ENCODE results near the gene GTPBP2. TPM values are rescaled to one million over a fixed set of nuclear protein-coding genes. Genes with fewer than 3 reads are reported as not detected.

Gene GTPBP2
- total and polyA plus RNA-seq, 10 donors = 29.6 to 100 (median 59.9) TPM

DNA sequence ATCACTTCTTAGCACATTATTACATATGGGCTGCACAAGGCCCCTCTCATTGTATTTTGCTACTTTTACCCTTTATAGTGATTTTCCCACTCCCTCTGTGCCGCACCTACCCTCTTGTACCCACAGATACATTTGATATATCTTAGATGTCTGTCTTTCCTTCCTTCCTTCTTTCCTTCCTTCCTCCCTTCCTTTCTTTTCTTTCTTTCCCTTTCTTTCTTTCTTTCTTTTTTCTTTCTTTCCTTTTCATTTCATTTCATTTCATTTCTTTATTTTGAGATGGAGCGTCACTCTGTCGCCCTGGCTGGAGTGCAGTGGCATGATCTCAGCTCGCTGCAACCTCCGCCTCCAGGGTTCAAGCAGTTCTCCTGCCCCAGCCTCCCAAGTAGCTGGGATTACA, 40.9 kb downstream of the GTPBP2 start:
- intact Hi-C loops (cut with DNase I; ENCODE audit: low total_unique reads) = no loop called here
- H3K36me3 ChIP-seq = peaks cover 3 to 100% (median 65%) of the 10 kb centered on the region in 6 donors
- 97 to 99% (median 98%) methylated on average over 5 of the region's 5 CpGs for WGBS, 5 donors

DNA sequence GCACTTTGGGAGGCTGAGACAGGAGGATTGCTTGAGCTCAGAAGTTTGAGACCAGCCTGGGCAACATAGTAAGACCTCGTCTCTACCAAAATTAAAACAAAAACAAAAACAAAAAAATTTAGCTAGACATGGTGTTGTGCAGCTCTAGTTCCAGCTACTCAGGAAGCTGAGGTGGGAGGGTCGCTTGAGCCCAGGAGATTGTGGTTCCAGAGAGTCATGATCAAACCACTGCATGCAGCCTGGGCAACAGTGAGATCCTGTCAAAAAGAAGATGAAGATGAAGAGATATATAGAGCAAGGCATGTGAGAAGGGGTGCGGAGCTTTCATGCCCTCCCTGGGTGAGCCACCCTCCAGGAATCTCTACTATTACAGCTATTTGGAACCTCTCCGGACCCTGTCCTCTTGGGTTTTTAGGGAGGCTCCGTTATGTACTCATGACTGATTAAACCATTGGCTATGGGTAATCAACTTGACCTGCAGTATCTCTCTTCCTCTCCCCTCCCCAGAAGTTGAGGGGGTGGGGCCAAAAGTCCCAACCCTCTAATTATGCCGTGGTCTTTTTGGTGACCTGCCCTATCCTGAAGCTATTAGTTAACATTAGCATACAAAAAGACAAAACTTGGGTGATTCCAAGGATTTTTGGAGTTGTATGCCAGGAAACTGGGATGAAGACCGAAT, 44.0 kb downstream of the GTPBP2 start:
- intact Hi-C loops (cut with DNase I; ENCODE audit: low total_unique reads) = no loop called here
- WGBS, 5 donors = 78 to 85% (median 82%) methylated on average over 7 of the region's 7 CpGs
- H3K36me3 ChIP-seq = peaks cover 3 to 82% (median 55%) of the 10 kb centered on the region in 6 donors

More for the DNA sequence above, 40.9 kb downstream of the GTPBP2 start:
- Histone ChIP-seq H3K27ac (no peak overlapping the region), H3K27me3 (replicated peaks in 1 of 7) (no peaks in the 10 kb centered on the region), H3K4me1 (peaks cover 0 to 6% (median 0%) of the 10 kb centered on the region in 6 donors), H3K4me3 (no peak overlapping the region), H3K9me3 (no peaks in the 10 kb centered on the region)
- DNase-seq = no peak
- TF ChIP-seq, protein P1, sequence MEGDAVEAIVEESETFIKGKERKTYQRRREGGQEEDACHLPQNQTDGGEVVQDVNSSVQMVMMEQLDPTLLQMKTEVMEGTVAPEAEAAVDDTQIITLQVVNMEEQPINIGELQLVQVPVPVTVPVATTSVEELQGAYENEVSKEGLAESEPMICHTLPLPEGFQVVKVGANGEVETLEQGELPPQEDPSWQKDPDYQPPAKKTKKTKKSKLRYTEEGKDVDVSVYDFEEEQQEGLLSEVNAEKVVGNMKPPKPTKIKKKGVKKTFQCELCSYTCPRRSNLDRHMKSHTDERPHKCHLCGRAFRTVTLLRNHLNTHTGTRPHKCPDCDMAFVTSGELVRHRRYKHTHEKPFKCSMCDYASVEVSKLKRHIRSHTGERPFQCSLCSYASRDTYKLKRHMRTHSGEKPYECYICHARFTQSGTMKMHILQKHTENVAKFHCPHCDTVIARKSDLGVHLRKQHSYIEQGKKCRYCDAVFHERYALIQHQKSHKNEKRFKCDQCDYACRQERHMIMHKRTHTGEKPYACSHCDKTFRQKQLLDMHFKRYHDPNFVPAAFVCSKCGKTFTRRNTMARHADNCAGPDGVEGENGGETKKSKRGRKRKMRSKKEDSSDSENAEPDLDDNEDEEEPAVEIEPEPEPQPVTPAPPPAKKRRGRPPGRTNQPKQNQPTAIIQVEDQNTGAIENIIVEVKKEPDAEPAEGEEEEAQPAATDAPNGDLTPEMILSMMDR (IDR thresholded peaks at IDR 0.05 in 8 of 11, conservative IDR thresholded peaks at IDR 0.05 in 3 of 11) = no peak
- TF ChIP-seq POLR2AphosphoS5 (IDR thresholded peaks at IDR 0.05) (no peak), POLR2A (IDR thresholded peaks at IDR 0.05) (no peak)

DNA sequence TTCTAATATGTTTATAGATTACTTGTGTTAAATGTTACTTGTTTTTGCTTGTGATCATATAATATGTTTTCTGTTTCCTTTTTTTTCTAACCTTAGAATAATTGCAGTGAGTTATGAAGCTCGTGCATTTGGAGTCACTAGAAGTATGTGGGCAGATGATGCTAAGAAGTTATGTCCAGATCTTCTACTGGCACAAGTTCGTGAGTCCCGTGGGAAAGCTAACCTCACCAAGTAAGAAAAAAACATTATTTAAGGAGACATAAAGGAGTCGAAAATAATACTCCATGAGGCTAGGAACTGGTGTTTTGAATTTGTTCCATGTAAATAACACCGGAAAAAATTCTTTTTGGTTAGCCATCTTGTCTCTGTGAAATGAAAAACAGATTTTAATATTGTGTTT, 46.2 kb downstream of the GTPBP2 start:
- intact Hi-C loops (cut with DNase I; ENCODE audit: low total_unique reads) = no loop called here
- 84 to 94% (median 90%) methylated on average over 5 of the region's 5 CpGs for WGBS, 5 donors
- H3K27ac ChIP-seq = no peak overlapping the region
- peaks cover 7 to 24% (median 14%) of the 10 kb centered on the region in 6 donors for H3K4me1 ChIP-seq
- DNase-seq = no peak
- no peaks in the 10 kb centered on the region for H3K9me3 ChIP-seq
- H3K36me3 ChIP-seq = peaks cover 3 to 64% (median 38%) of the 10 kb centered on the region in 6 donors
- TF ChIP-seq, protein P1 (IDR thresholded peaks at IDR 0.05 in 8 of 11, conservative IDR thresholded peaks at IDR 0.05 in 3 of 11) = no peak
- TF ChIP-seq POLR2AphosphoS5 (IDR thresholded peaks at IDR 0.05) = no peak
- TF ChIP-seq POLR2A (IDR thresholded peaks at IDR 0.05) = no peak
- H3K27me3 ChIP-seq (replicated peaks in 1 of 7) = no peaks in the 10 kb centered on the region
- no peak overlapping the region for H3K4me3 ChIP-seq

More for the DNA sequence above, 44.0 kb downstream of the GTPBP2 start:
- H3K4me3 ChIP-seq = no peak overlapping the region
- no peaks in the 10 kb centered on the region for H3K27me3 ChIP-seq (replicated peaks in 1 of 7)
- TF ChIP-seq POLR2AphosphoS5 (IDR thresholded peaks at IDR 0.05) = no peak
- TF ChIP-seq, protein P1 (IDR thresholded peaks at IDR 0.05 in 8 of 11, conservative IDR thresholded peaks at IDR 0.05 in 3 of 11) = no peak
- TF ChIP-seq POLR2A (IDR thresholded peaks at IDR 0.05) = no peak
- DNase-seq = no peak
- H3K27ac ChIP-seq = peak overlapping the region in 2 of 8 donors; percentile 19 to 38
- H3K4me1 ChIP-seq = peaks cover 0 to 6% (median 0%) of the 10 kb centered on the region in 6 donors
- no peaks in the 10 kb centered on the region for H3K9me3 ChIP-seq

- no peaks in the 10 kb centered on the region for H3K9me3 ChIP-seq
- intact Hi-C loops (cut with DNase I; ENCODE audit: low total_unique reads) = no loop called here
- peaks cover 26 to 48% (median 41%) of the 10 kb centered on the region in 6 donors for H3K4me1 ChIP-seq
- peaks cover 0 to 26% (median 14%) of the 10 kb centered on the region in 6 donors for H3K36me3 ChIP-seq
- TF ChIP-seq, protein P1 (IDR thresholded peaks at IDR 0.05 in 8 of 11, conservative IDR thresholded peaks at IDR 0.05 in 3 of 11) = no peak
- TF ChIP-seq POLR2A (IDR thresholded peaks at IDR 0.05) (no peak), POLR2AphosphoS5 (IDR thresholded peaks at IDR 0.05) (no peak)
- H3K4me3 ChIP-seq = no peak overlapping the region
- 80 to 95% (median 91%) methylated on average over 2 of the region's 2 CpGs for WGBS, 5 donors
- no peak overlapping the region for H3K27ac ChIP-seq
- H3K27me3 ChIP-seq (replicated peaks in 1 of 7) = no peaks in the 10 kb centered on the region
- no peak for DNase-seq
Measured at GRCh38 chr6:43579171-43579570, 49.9 kb downstream of the GTPBP2 start.
